ENCODE data around the gene SLC35F3.

SLC35F3 gene

DNA sequence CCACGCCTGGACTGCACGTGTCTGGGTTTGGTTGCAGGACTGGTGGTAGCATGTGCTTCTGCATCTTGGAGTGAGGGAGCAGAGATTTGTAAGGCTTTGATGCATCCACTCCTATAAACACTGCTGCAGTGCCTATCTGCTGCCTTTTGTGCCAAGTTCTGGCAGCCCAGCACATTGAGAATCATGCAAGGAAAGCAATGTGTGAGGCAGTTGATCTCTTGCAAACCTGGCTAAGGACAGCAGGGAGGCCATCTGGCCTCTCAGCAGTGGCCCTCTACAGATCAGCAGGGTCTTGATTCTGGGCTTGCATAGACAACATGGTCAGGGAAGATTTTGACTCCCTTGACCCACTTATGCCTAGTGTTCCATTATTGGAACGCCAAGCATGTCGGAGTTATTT is 387.5 kb downstream of the SLC35F3 start:
- H3K9me2 ChIP-seq (replicated peaks; ENCODE audit: control insufficient read depth, low read length) = no peaks in the 10 kb centered on the region
- H3K27me3 ChIP-seq (ENCODE audit: control insufficient read depth, low read length) = peaks cover 2% of the 10 kb centered on the region; the same call in 1 of the 2 replicates
- H4K20me1 ChIP-seq (ENCODE audit: control insufficient read depth, insufficient read depth, low read depth, low read length) = no peaks in the 10 kb centered on the region
- no peak overlapping the region for H3K4me2 ChIP-seq (ENCODE audit: low read length)
- no peaks in the 10 kb centered on the region for H3K4me1 ChIP-seq (ENCODE audit: control insufficient read depth, low read length)
- no peak overlapping the region for H3K4me3 ChIP-seq (ENCODE audit: low read length)
- no peaks in the 10 kb centered on the region for H3F3A ChIP-seq (ENCODE audit: control insufficient read depth, insufficient read depth)
- no peaks in the 10 kb centered on the region for H3K36me3 ChIP-seq (ENCODE audit: control insufficient read depth, low read length)
- H3K9me3 ChIP-seq (ENCODE audit: control insufficient read depth, insufficient read depth, low read length) = 0 out of 2 replicates have a peak, but pooled peaks cover 2% of the 10 kb centered on the region
- H3K79me2 ChIP-seq (ENCODE audit: control insufficient read depth, low read length) = no peaks in the 10 kb centered on the region
- no peak overlapping the region for H3K27ac ChIP-seq (ENCODE audit: low read depth, low read length)
- TF ChIP-seq EZH2phosphoT487 (IDR thresholded peaks at IDR 0.05; ENCODE audit: borderline replicate concordance, low read length) (no peak), CTCF (IDR thresholded peaks at IDR 0.05; ENCODE audit: low read depth, low read length, poor library complexity, severe bottlenecking) (no peak)

DNA sequence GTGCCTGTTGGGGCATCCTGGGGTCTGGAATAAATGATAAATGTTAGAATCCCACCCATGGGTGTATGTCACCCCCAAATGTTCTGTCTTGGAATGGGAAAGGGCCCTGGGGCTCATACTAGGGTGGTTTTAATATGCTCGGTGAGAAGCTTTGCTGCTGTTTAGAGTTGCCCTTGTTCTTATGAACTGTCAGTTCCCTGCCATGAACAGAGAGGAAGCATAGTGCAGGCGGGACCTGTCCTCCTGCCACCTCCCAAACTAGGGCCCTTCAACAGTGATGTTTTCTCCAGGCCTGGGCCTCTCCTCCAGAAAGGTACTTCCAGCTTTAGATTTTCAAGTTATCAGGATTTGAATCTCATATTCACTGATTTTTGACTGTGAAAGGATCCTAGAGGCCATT is 388.1 kb downstream of the SLC35F3 start:
- Histone ChIP-seq H3K9me2 (replicated peaks; ENCODE audit: control insufficient read depth, low read length) (no peaks in the 10 kb centered on the region), H4K20me1 (ENCODE audit: control insufficient read depth, insufficient read depth, low read depth, low read length) (no peaks in the 10 kb centered on the region), H3F3A (ENCODE audit: control insufficient read depth, insufficient read depth) (no peaks in the 10 kb centered on the region), H3K79me2 (ENCODE audit: control insufficient read depth, low read length) (no peaks in the 10 kb centered on the region), H3K4me2 (ENCODE audit: low read length) (no peak overlapping the region), H3K4me3 (ENCODE audit: low read length) (no peak overlapping the region), H3K27me3 (ENCODE audit: control insufficient read depth, low read length) (peaks cover 3% of the 10 kb centered on the region; the same call in 1 of the 2 replicates), H3K27ac (ENCODE audit: low read depth, low read length) (no peak overlapping the region), H3K36me3 (ENCODE audit: control insufficient read depth, low read length) (no peaks in the 10 kb centered on the region), H3K4me1 (ENCODE audit: control insufficient read depth, low read length) (no peaks in the 10 kb centered on the region), H3K9me3 (ENCODE audit: control insufficient read depth, insufficient read depth, low read length) (0 out of 2 replicates have a peak, but pooled peaks cover 2% of the 10 kb centered on the region)
- TF ChIP-seq EZH2phosphoT487 (IDR thresholded peaks at IDR 0.05; ENCODE audit: borderline replicate concordance, low read length) (no peak), CTCF (IDR thresholded peaks at IDR 0.05; ENCODE audit: low read depth, low read length, poor library complexity, severe bottlenecking) (no peak)

- no peaks in the 10 kb centered on the region for H3K79me2 ChIP-seq (ENCODE audit: control insufficient read depth, low read length)
- peaks cover 13% of the 10 kb centered on the region; the same call in 1 of the 2 replicates for H3K27me3 ChIP-seq (ENCODE audit: control insufficient read depth, low read length)
- no peaks in the 10 kb centered on the region for H3K36me3 ChIP-seq (ENCODE audit: control insufficient read depth, low read length)
- no peak overlapping the region for H3K4me2 ChIP-seq (ENCODE audit: low read length)
- no peaks in the 10 kb centered on the region for H3K9me3 ChIP-seq (ENCODE audit: control insufficient read depth, insufficient read depth, low read length)
- no peaks in the 10 kb centered on the region for H3F3A ChIP-seq (ENCODE audit: control insufficient read depth, insufficient read depth)
- H3K27ac ChIP-seq (ENCODE audit: low read depth, low read length) = no peak overlapping the region
- H4K20me1 ChIP-seq (ENCODE audit: control insufficient read depth, insufficient read depth, low read depth, low read length) = no peaks in the 10 kb centered on the region
- H3K4me3 ChIP-seq (ENCODE audit: low read length) = no peak overlapping the region
- no peaks in the 10 kb centered on the region for H3K4me1 ChIP-seq (ENCODE audit: control insufficient read depth, low read length)
- no peaks in the 10 kb centered on the region for H3K9me2 ChIP-seq (replicated peaks; ENCODE audit: control insufficient read depth, low read length)
- TF ChIP-seq CTCF (IDR thresholded peaks at IDR 0.05; ENCODE audit: low read depth, low read length, poor library complexity, severe bottlenecking) (no peak), EZH2phosphoT487 (IDR thresholded peaks at IDR 0.05; ENCODE audit: borderline replicate concordance, low read length) (no peak)
Observed at GRCh38 chr1:234294109-234294817, 389.8 kb downstream of the SLC35F3 start.
